WTC11 (cell line): ENCODE results near the gene TNFRSF14. TPM values are rescaled to one million over a fixed set of nuclear protein-coding genes. Genes with fewer than 3 reads are reported as not detected.

Experiments used
- ATAC-seq: fragments of 200-7000 bp; cut with Tn5 transposase; 2 replicates; pipeline ENCODE4 v1.10.0; 2021; ENCODE audit warnings: mild to moderate bottlenecking, moderate library complexity
- CTCF ChIA-PET: fragments of 300-600 bp; sonication (Branson Sonifier 250); formaldehyde crosslinking; loops from one replicate; lab custom pipeline; 2021; ENCODE audit warnings: antibody characterized with exemption; lab: Charles Lee
- POLR2A ChIA-PET: fragments of 350-600 bp; sonication (Branson Sonifier 250); formaldehyde crosslinking; loops from one replicate; lab custom pipeline; 2021; ENCODE audit warnings: antibody characterized with exemption; lab: Charles Lee
- DNase-seq: peaks from one replicate; pipeline ENCODE4 v3.0.0; 2021; ENCODE audit warnings: low spot score
- H3K27ac Mint-ChIP-seq: 2 replicates; pipeline ENCODE4 v1.8.0; 2021; ENCODE audit warnings: mixed read lengths
- H3K27me3 Mint-ChIP-seq: 2 replicates; pipeline ENCODE4 v1.8.0; 2021; ENCODE audit warnings: low read depth, mild to moderate bottlenecking, moderate library complexity, mixed read lengths
- H3K36me3 Mint-ChIP-seq: 2 replicates; pipeline ENCODE4 v1.8.0; 2021; ENCODE audit warnings: mixed read lengths
- H3K4me1 Mint-ChIP-seq: 2 replicates; pipeline ENCODE4 v1.8.0; 2022; ENCODE audit warnings: mixed read lengths
- H3K4me3 Mint-ChIP-seq: 2 replicates; pipeline ENCODE4 v1.8.0; 2021; ENCODE audit warnings: mild to moderate bottlenecking, moderate library complexity, mixed read lengths
- H3K9me3 Mint-ChIP-seq: 2 replicates; pipeline ENCODE4 v1.8.0; 2021; ENCODE audit warnings: mixed read lengths
- ELF4 ChIP-seq: sonication (generic); formaldehyde crosslinking; IDR thresholded peaks from 2 replicates; pipeline ENCODE4 v1.8.1; 2022; ENCODE audit warnings: low read depth, mild to moderate bottlenecking, moderate library complexity, missing genetic modification reagents
- GTF2I ChIP-seq: fragments of 250-450 bp; sonication (Bioruptor Pico); conservative IDR thresholded peaks from 2 replicates; pipeline ENCODE4 v1.4.0; 2021; ENCODE audit warnings: mild to moderate bottlenecking
- total RNA-seq: library from RNA; stranded (reverse); gene quantifications from 3 replicates; pipeline ENCODE4 v1.2.3, GENCODE V29; 2021
- TF ChIP-seq, protein P1 (sequence below): sonication (generic); formaldehyde crosslinking; IDR thresholded peaks from 2 replicates; pipeline ENCODE4 v1.8.1; 2023; ENCODE audit warnings: mild to moderate bottlenecking, moderate library complexity, missing genetic modification reagents

The TNFRSF14 gene
- total RNA-seq, 1 experiment from 2014 or later = 0.87 TPM

DNA sequence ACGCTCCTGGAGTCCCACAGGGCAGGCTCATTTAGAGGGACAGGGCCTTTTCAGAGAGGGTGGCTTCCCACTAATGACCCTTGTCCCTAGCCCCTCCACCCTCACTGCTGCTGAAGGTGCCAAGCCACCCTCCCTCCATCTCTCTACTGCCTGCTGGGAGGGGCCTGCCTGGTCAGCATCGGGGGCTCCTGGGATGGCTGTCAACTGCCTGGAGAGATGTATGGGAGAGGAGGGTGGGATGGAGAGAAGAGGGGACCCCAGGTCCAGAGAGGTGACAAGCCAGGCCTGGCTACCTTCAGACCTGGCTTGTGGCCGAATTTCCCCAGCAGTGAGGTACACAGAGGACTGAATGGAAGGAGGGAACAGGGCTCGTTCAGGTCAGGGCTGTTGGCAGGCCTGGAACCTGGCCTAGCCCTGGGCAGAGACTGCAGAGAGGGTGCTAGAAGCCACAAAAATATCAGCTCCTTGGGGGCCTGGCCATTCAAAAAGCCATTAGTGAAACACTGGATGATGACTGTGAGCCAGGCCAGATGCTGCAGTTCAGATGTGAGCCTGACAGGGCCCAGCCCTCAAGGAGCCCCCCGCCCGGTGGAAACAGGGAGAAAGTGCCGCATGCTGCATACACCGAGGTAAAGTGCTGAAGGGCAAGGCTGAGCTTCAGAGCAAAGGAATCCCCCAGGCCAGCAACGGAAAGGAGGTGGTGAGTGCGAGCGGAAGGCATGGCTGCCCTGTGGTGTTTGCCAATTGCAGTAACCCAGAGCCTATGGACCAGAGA is 56.6 kb downstream of the TNFRSF14 start:
- peaks cover 14% of the 10 kb centered on the region for H3K27me3 Mint-ChIP-seq
- peaks cover under 1% of the 10 kb centered on the region; the same call in 1 of the 2 replicates for H3K4me1 Mint-ChIP-seq
- TF ChIP-seq, protein P1, sequence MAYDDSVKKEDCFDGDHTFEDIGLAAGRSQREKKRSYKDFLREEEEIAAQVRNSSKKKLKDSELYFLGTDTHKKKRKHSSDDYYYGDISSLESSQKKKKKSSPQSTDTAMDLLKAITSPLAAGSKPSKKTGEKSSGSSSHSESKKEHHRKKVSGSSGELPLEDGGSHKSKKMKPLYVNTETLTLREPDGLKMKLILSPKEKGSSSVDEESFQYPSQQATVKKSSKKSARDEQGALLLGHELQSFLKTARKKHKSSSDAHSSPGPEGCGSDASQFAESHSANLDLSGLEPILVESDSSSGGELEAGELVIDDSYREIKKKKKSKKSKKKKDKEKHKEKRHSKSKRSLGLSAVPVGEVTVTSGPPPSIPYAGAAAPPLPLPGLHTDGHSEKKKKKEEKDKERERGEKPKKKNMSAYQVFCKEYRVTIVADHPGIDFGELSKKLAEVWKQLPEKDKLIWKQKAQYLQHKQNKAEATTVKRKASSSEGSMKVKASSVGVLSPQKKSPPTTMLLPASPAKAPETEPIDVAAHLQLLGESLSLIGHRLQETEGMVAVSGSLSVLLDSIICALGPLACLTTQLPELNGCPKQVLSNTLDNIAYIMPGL (CRISPR knock-in tag) = no peak
- no peak for TF ChIP-seq GTF2I (CRISPR knock-in tag)
- TF ChIP-seq ELF4 (CRISPR knock-in tag) = no peak
- H3K36me3 Mint-ChIP-seq = peaks cover 27% of the 10 kb centered on the region
- peaks cover 51% of the 10 kb centered on the region for H3K9me3 Mint-ChIP-seq
- H3K4me3 Mint-ChIP-seq = no peak overlapping the region
- H3K27ac Mint-ChIP-seq = no peak overlapping the region
- CTCF ChIA-PET = no interaction called here
- POLR2A ChIA-PET = no interaction called here
- peak; percentile 9 for DNase-seq
- no peak for ATAC-seq

Other genes with a start within 250 kb of the TNFRSF14 start
- gene MORN1, start 164.8 kb upstream of the TNFRSF14 start, total RNA-seq = 14.5 to 19.7 TPM (median 18.5 TPM) in 3 replicates
- 72.1 to 80.4 TPM (median 79.8 TPM) in 3 replicates for gene RER1, start 164.5 kb upstream of the TNFRSF14 start, total RNA-seq
- gene PEX10, start 143.8 kb upstream of the TNFRSF14 start, total RNA-seq = 28.6 to 31.7 TPM (median 29.3 TPM) in 3 replicates
- gene PLCH2, start 80.1 kb upstream of the TNFRSF14 start, total RNA-seq = 0.05 to 0.18 TPM (median 0.17 TPM) in 3 replicates
- 35.2 to 52.5 TPM (median 36.7 TPM) in 3 replicates for gene PANK4, start 29.8 kb upstream of the TNFRSF14 start, total RNA-seq
- 0.21 to 0.23 TPM in 2 of 3 replicates, not detected in the other for gene HES5, start 26.1 kb upstream of the TNFRSF14 start, total RNA-seq
- gene PRXL2B, start 30.4 kb downstream of the TNFRSF14 start, total RNA-seq = 47.8 to 51.1 TPM (median 50.3 TPM) in 3 replicates
- 0.55 to 0.64 TPM in 2 of 3 replicates, not detected in the other for gene MMEL1, start 76.6 kb downstream of the TNFRSF14 start, total RNA-seq
- 0.39 to 0.61 TPM (median 0.44 TPM) in 3 replicates for gene TTC34, start 245.3 kb downstream of the TNFRSF14 start, total RNA-seq